Measurements from ENCODE around the gene HNF1A.

Gene HNF1A

GRCh38 chr12:120979862-120980696 is 1.7 kb downstream of the HNF1A start:
- Histone ChIP-seq H4K12ac (ENCODE audit: low read depth, low read length) (no peak overlapping the region), H3K79me1 (ENCODE audit: low read length) (no peaks in the 10 kb centered on the region), H4K8ac (ENCODE audit: low read depth, low read length) (no peak overlapping the region), H3K4me3 (ENCODE audit: low read depth, low read length) (no peak overlapping the region), H3K4me1 (ENCODE audit: control insufficient read depth in 1 of 2, insufficient read depth in 2 of 2, low read length in 2 of 2) (no peaks in the 10 kb centered on the region), H2AFZ (ENCODE audit: insufficient read depth, low read length, poor library complexity) (no peak overlapping the region), H3K9ac (ENCODE audit: low read length) (no peak overlapping the region), H3K4ac (ENCODE audit: low read depth, low read length) (no peak overlapping the region), H3K79me2 (ENCODE audit: control insufficient read depth, insufficient read depth, low read length, poor library complexity) (no peaks in the 10 kb centered on the region), H2AK5ac (ENCODE audit: low read length) (no peak overlapping the region), H3K14ac (ENCODE audit: low read length) (no peak overlapping the region), H3K9me3 (ENCODE audit: insufficient read depth, low read depth, low read length) (peaks cover 4% of the 10 kb centered on the region), H2BK12ac (ENCODE audit: low read length) (no peak overlapping the region), H4K91ac (ENCODE audit: low read depth, low read length) (no peak overlapping the region), H2BK5ac (ENCODE audit: low read depth, low read length, poor library complexity) (no peak overlapping the region), H2BK120ac (ENCODE audit: insufficient read depth, low read length, poor library complexity) (no peak overlapping the region), H3K36me3 (ENCODE audit: control insufficient read depth in 1 of 2, insufficient read depth in 2 of 2, low read length in 2 of 2) (no peaks in the 10 kb centered on the region), H3K27ac (ENCODE audit: low read depth, low read length) (no peak overlapping the region), H3K27me3 (ENCODE audit: insufficient read depth, low read length) (no peaks in the 10 kb centered on the region), H3K18ac (ENCODE audit: low read length) (no peak overlapping the region), H3K23ac (ENCODE audit: low read length) (no peak overlapping the region), H3K4me2 (ENCODE audit: low read length) (no peak overlapping the region)
- no peak for DNase-seq
- no CpG with 5 or more reads among the region's 11 CpGs for WGBS (ENCODE audit: extremely low coverage, insufficient coverage, insufficient read length)

DNA sequence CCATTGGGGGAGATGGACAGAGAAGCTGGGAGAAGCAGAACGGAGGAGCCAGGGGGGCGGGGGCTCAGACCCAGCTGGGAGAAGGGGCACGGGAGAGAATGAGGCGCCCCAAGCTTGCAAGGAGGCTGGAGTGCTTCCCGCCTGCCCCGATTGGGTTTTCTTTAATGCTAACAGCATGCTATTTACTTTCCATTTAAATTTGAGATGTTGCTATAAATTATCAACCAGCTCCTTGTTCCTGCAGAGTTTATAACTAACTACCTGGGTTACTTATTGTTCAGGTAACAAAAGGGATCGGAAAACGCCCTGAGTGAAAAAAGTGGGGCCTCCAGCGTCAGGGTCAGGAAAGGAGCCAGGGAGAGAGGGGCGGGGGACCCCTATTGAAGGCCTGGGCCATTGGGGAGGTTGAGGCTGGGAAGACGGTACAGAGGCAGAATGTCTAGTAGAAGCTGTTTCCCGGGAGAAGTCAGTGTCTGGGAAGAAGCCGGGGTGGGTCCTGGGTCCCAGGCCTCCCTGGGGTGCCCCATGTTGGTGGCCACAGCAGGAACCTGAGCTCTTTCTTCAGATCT is 2.5 kb downstream of the HNF1A start:
- Histone ChIP-seq H3K14ac (ENCODE audit: low read length) (no peak overlapping the region), H3K79me1 (ENCODE audit: low read length) (no peaks in the 10 kb centered on the region), H3K4me2 (ENCODE audit: low read length) (no peak overlapping the region), H3K18ac (ENCODE audit: low read length) (no peak overlapping the region), H2BK120ac (ENCODE audit: insufficient read depth, low read length, poor library complexity) (no peak overlapping the region), H3K4ac (ENCODE audit: low read depth, low read length) (no peak overlapping the region), H3K9ac (ENCODE audit: low read length) (no peak overlapping the region), H4K12ac (ENCODE audit: low read depth, low read length) (no peak overlapping the region), H2BK5ac (ENCODE audit: low read depth, low read length, poor library complexity) (no peak overlapping the region), H3K9me3 (ENCODE audit: insufficient read depth, low read depth, low read length) (peaks cover 4% of the 10 kb centered on the region), H3K27ac (ENCODE audit: low read depth, low read length) (no peak overlapping the region), H3K4me3 (ENCODE audit: low read depth, low read length) (no peak overlapping the region), H4K91ac (ENCODE audit: low read depth, low read length) (no peak overlapping the region), H2AK5ac (ENCODE audit: low read length) (no peak overlapping the region), H4K8ac (ENCODE audit: low read depth, low read length) (no peak overlapping the region), H3K36me3 (ENCODE audit: control insufficient read depth in 1 of 2, insufficient read depth in 2 of 2, low read length in 2 of 2) (no peaks in the 10 kb centered on the region), H2AFZ (ENCODE audit: insufficient read depth, low read length, poor library complexity) (no peak overlapping the region), H3K27me3 (ENCODE audit: insufficient read depth, low read length) (no peaks in the 10 kb centered on the region), H3K79me2 (ENCODE audit: control insufficient read depth, insufficient read depth, low read length, poor library complexity) (no peaks in the 10 kb centered on the region), H2BK12ac (ENCODE audit: low read length) (no peak overlapping the region), H3K23ac (ENCODE audit: low read length) (no peak overlapping the region), H3K4me1 (ENCODE audit: control insufficient read depth in 1 of 2, insufficient read depth in 2 of 2, low read length in 2 of 2) (no peaks in the 10 kb centered on the region)
- DNase-seq, result no peak
- WGBS (ENCODE audit: extremely low coverage, insufficient coverage, insufficient read length), result no CpG with 5 or more reads among the region's 13 CpGs

- no peak overlapping the region for H3K9ac ChIP-seq (ENCODE audit: low read length)
- no peak overlapping the region for H4K12ac ChIP-seq (ENCODE audit: low read depth, low read length)
- H3K4ac ChIP-seq (ENCODE audit: low read depth, low read length), result no peak overlapping the region
- H3K79me1 ChIP-seq (ENCODE audit: low read length), result no peaks in the 10 kb centered on the region
- H2BK120ac ChIP-seq (ENCODE audit: insufficient read depth, low read length, poor library complexity), result no peak overlapping the region
- H3K27me3 ChIP-seq (ENCODE audit: insufficient read depth, low read length), result no peaks in the 10 kb centered on the region
- WGBS (ENCODE audit: extremely low coverage, insufficient coverage, insufficient read length), result no CpG with 5 or more reads among the region's 6 CpGs
- H3K36me3 ChIP-seq (ENCODE audit: control insufficient read depth in 1 of 2, insufficient read depth in 2 of 2, low read length in 2 of 2), result no peaks in the 10 kb centered on the region
- H3K9me3 ChIP-seq (ENCODE audit: insufficient read depth, low read depth, low read length), result peaks cover 4% of the 10 kb centered on the region
- H2AFZ ChIP-seq (ENCODE audit: insufficient read depth, low read length, poor library complexity), result no peak overlapping the region
- H3K23ac ChIP-seq (ENCODE audit: low read length), result no peak overlapping the region
- no peak overlapping the region for H3K14ac ChIP-seq (ENCODE audit: low read length)
- H4K8ac ChIP-seq (ENCODE audit: low read depth, low read length), result no peak overlapping the region
- H3K4me2 ChIP-seq (ENCODE audit: low read length), result no peak overlapping the region
- H4K91ac ChIP-seq (ENCODE audit: low read depth, low read length), result no peak overlapping the region
- no peaks in the 10 kb centered on the region for H3K79me2 ChIP-seq (ENCODE audit: control insufficient read depth, insufficient read depth, low read length, poor library complexity)
- no peak overlapping the region for H2AK5ac ChIP-seq (ENCODE audit: low read length)
- H2BK5ac ChIP-seq (ENCODE audit: low read depth, low read length, poor library complexity), result no peak overlapping the region
- H3K27ac ChIP-seq (ENCODE audit: low read depth, low read length), result no peak overlapping the region
- DNase-seq, result no peak
- no peaks in the 10 kb centered on the region for H3K4me1 ChIP-seq (ENCODE audit: control insufficient read depth in 1 of 2, insufficient read depth in 2 of 2, low read length in 2 of 2)
- H2BK12ac ChIP-seq (ENCODE audit: low read length), result no peak overlapping the region
- H3K4me3 ChIP-seq (ENCODE audit: low read depth, low read length), result no peak overlapping the region
- no peak overlapping the region for H3K18ac ChIP-seq (ENCODE audit: low read length)
Measured at GRCh38 chr12:120981407-120981941, 3.1 kb downstream of the HNF1A start.

- Histone ChIP-seq H3K4ac (ENCODE audit: low read depth, low read length) (no peak overlapping the region), H4K8ac (ENCODE audit: low read depth, low read length) (no peak overlapping the region), H2BK120ac (ENCODE audit: insufficient read depth, low read length, poor library complexity) (no peak overlapping the region), H3K27me3 (ENCODE audit: insufficient read depth, low read length) (no peaks in the 10 kb centered on the region), H4K91ac (ENCODE audit: low read depth, low read length) (no peak overlapping the region), H3K36me3 (ENCODE audit: control insufficient read depth in 1 of 2, insufficient read depth in 2 of 2, low read length in 2 of 2) (no peaks in the 10 kb centered on the region), H3K4me2 (ENCODE audit: low read length) (no peak overlapping the region), H2AFZ (ENCODE audit: insufficient read depth, low read length, poor library complexity) (no peak overlapping the region), H4K12ac (ENCODE audit: low read depth, low read length) (no peak overlapping the region), H3K4me1 (ENCODE audit: control insufficient read depth in 1 of 2, insufficient read depth in 2 of 2, low read length in 2 of 2) (no peaks in the 10 kb centered on the region), H3K79me2 (ENCODE audit: control insufficient read depth, insufficient read depth, low read length, poor library complexity) (no peaks in the 10 kb centered on the region), H3K9ac (ENCODE audit: low read length) (no peak overlapping the region), H3K23ac (ENCODE audit: low read length) (no peak overlapping the region), H3K4me3 (ENCODE audit: low read depth, low read length) (no peak overlapping the region), H3K9me3 (ENCODE audit: insufficient read depth, low read depth, low read length) (peaks cover 2% of the 10 kb centered on the region), H3K18ac (ENCODE audit: low read length) (no peak overlapping the region), H3K27ac (ENCODE audit: low read depth, low read length) (no peak overlapping the region), H2BK12ac (ENCODE audit: low read length) (no peak overlapping the region), H3K79me1 (ENCODE audit: low read length) (no peaks in the 10 kb centered on the region), H3K14ac (ENCODE audit: low read length) (no peak overlapping the region), H2AK5ac (ENCODE audit: low read length) (no peak overlapping the region), H2BK5ac (ENCODE audit: low read depth, low read length, poor library complexity) (no peak overlapping the region)
- WGBS (ENCODE audit: extremely low coverage, insufficient coverage, insufficient read length), result no CpG with 5 or more reads among the region's 7 CpGs
- no peak for DNase-seq
Measured at GRCh38 chr12:120982659-120983058, 4.3 kb downstream of the HNF1A start.

Measured in trophoblast cell (in vitro differentiated cells and primary cell).